GM12872 (cell line): ENCODE data around the gene SLC27A1.

Source experiments
- TF ChIP-seq, protein P1 (sequence below): IDR thresholded peaks from 3 replicates; pipeline ENCODE4 v1.5.1; 2011; ENCODE audit warnings: low read depth, mild to moderate bottlenecking, low read length, moderate library complexity; ENCODE audit not compliant: insufficient read depth

The SLC27A1 gene

DNA sequence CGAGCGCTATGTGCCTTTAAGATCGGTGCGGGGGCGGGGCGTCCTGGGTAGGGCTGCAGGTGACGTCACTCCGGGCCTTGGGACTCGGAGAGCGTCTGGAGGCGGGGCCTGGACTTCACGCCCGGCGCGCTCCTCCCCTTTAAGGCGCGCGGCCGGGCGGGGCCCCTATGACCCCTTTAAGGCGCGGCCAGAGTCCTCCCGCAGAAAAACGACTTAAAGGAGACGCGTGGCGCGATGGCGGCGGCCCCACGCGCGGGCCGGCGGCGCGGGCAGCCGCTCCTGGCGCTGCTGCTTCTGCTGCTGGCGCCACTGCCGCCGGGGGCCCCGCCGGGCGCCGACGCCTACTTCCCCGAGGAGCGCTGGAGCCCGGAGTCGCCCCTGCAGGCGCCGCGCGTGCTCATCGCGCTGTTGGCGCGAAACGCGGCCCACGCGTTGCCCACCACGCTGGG lies 85.2 kb downstream of the SLC27A1 start, which contains the start of gene COLGALT1:
Gene COLGALT1, plus strand, starts transcription at position 170 of the 449 bp plus-strand sequence. Its CDS starts 65 bp downstream, at position 235.
- TF ChIP-seq, protein P1, sequence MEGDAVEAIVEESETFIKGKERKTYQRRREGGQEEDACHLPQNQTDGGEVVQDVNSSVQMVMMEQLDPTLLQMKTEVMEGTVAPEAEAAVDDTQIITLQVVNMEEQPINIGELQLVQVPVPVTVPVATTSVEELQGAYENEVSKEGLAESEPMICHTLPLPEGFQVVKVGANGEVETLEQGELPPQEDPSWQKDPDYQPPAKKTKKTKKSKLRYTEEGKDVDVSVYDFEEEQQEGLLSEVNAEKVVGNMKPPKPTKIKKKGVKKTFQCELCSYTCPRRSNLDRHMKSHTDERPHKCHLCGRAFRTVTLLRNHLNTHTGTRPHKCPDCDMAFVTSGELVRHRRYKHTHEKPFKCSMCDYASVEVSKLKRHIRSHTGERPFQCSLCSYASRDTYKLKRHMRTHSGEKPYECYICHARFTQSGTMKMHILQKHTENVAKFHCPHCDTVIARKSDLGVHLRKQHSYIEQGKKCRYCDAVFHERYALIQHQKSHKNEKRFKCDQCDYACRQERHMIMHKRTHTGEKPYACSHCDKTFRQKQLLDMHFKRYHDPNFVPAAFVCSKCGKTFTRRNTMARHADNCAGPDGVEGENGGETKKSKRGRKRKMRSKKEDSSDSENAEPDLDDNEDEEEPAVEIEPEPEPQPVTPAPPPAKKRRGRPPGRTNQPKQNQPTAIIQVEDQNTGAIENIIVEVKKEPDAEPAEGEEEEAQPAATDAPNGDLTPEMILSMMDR = no peak
